Stimulated activated naive CD8-positive, alpha-beta T cell treated with anti-CD3 and anti-CD28 coated beads, Interleukin-15, Interleukin-2, amounts not matched to agents 100 U/mL and 50 U/mL, for 24 hours (primary cell): ENCODE measurements around the gene ALK.

Experiments
- ATAC-seq: fragments of 150-1000 bp; cut with Tn5 transposase; one replicate; pipeline ENCODE4 v1.10.0; 2021
- DNase-seq: peaks from one replicate; pipeline ENCODE4 v3.0.0; 2021

The ALK gene

GRCh38 chr2:29400930-29401653, 520.3 kb downstream of the ALK start:
- ATAC-seq (no peak), DNase-seq (no peak)

DNA sequence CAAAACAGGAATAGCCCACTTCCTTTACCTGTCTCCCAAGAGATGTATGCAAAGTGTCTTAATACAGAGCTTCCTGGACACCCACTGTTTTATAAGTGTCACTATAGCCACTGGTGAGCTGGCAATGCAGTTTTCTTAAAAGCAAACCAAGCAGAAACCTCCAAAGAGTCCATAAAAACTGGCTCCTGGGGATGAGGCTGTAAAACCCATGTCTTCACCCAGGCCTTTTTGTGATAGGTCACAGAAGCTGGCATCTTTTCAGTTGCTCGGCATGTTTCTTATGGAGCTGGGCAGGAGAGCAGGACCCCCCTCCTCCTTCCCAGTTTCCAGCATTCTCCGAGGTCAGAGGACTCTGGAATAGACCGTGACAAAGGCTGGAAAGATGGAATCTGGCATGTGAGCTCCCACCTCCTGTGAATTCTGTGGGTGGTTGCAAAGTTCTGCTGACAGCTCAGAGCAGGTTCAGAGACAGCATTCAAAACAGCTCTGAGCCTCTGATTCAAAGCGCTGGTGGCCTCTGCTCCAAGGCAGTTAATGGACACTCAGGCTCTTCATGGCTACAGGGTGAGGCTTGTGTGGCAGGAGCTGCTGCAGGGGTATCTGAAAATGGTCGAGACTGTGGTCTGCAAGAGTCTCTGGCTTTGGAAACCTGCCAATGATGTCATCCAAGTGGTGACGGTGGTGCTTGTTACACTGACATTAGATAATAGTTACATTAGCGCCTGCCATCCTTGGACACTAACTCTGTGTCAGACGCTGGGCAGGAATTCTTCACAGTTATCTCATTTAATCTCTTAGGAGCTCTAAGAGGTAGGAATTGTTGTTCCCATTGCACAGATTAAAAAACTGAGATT, 522.8 kb downstream of the ALK start:
- no peak for ATAC-seq
- DNase-seq: no peak

- DNase-seq: no peak
- no peak for ATAC-seq
These were observed 523.7 kb downstream of the ALK start for GRCh38 chr2:29397713-29398112.

DNA sequence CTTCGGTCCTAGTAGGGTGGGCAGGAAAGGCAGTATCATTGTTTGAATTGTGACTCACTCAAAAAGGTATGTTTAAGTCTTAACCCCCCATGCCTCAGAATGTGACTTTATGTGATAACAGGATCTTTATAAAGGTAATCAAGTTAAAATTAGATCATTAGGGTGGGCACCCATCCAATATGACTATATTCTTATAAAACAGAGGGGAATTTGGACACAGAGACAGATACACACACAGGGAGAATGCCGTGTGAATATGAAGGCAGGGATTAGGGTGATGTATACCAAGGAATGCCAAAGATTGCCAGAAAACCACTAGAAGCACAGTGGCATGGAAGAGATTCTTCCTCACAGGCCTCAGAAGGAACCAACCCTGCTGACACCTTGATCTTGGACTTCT, 524.3 kb downstream of the ALK start:
- ATAC-seq (no peak), DNase-seq (no peak)

GRCh38 chr2:29394981-29395350, 526.4 kb downstream of the ALK start:
- DNase-seq: no peak
- ATAC-seq: no peak

DNA sequence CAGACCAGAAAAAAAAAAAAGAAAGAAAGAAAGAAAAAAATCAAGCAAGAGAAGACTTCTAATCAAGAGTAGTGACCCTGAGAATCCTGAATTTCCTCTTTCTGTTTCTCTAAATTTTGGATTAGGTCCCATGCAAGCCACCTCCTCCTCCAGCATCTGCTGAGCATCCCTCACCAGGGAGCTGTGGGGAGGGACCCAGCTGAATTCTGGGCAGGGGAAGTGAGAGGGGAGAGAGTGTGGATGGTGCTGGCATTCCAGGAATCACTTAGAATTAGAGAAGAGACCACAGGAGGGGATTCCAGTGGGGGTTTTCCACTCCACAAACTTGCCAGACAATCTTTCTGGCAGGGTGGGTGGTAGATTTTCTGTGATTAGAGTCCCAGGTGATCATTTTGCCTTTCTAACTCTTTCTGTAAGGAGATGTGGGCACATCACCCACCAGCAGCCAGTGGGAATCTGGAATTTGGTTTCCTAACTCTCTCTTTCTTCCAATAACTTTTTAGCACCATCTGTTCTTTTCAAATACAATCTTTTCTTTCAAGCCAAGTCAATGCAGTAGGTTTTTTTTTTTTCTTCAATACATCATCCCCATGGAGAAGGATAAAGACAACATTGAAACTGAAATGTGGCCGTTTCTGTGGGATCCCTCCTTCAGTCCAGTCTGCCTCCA, 526.9 kb downstream of the ALK start:
- DNase-seq (no peak), ATAC-seq (no peak)

- ATAC-seq (no peak), DNase-seq (no peak)
These were observed 527.7 kb downstream of the ALK start for GRCh38 chr2:29393676-29394075.

DNA sequence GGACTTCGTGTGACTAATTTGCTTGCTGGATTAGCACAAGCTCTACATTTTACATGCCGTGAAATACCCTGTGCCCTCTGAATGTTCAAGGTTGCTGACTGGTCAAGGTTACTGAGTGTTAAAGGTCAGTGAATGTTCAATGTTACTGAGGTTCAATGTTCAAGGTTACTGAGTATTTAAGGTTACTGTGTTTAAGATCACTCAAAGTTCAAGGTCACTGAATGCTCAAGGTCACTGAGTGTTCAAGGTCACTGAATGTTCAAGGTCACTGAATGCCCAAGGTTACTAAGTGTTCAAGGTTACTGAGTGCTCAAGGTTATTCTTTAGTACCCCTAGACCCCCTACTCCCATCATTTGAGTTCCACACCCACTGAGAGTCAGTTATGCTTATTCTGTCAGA, 528.6 kb downstream of the ALK start:
- ATAC-seq (no peak), DNase-seq (no peak)

GRCh38 chr2:29390136-29390535, 531.2 kb downstream of the ALK start:
- no peak for DNase-seq
- ATAC-seq: no peak

GRCh38 chr2:29389686-29390085, 531.7 kb downstream of the ALK start:
- no peak for DNase-seq
- ATAC-seq: no peak

DNA sequence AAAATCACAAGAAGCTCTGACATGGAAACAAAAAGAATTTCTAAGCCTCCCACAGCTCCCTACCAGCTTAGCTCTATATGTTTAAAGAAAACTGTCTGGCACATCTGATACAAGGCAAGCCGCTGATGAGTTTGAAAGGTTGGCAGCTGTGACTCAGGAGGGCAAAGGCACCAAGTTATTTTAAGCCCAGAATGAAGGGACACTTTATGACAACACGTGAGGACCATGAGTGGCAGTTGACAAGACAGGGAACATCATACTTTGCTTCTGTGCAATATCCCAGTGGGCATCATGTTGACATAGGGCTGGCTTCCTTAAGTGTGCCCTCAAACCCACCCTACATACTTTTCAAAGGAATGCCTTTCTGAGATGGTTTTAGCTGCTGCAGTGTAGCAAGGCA, 533.3 kb downstream of the ALK start:
- DNase-seq (no peak), ATAC-seq (no peak)

GRCh38 chr2:29382486-29382885, 538.9 kb downstream of the ALK start:
- ATAC-seq: no peak
- DNase-seq: no peak

- DNase-seq (no peak), ATAC-seq (no peak)
These were observed 543.6 kb downstream of the ALK start for GRCh38 chr2:29377788-29378187.

DNA sequence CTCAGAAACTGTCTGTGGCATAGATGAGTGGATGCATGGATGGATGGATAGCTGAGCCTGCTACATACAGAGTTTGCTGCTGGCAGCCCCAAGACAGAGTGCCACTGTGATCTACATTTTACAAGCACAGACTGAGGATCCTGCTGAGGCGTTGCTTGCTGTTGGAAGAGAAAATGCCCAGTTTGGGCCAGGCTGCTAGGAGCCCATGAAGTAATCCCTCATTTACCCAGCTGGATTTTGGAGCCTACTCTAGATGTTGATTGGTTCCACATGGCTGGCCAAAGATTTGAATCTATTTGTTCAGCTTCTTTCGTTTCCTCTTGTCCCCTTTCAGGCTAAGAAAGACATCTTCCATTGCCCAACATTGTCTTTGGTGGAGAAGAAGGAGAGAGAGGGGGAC, 544.8 kb downstream of the ALK start:
- DNase-seq (no peak), ATAC-seq (no peak)

DNA sequence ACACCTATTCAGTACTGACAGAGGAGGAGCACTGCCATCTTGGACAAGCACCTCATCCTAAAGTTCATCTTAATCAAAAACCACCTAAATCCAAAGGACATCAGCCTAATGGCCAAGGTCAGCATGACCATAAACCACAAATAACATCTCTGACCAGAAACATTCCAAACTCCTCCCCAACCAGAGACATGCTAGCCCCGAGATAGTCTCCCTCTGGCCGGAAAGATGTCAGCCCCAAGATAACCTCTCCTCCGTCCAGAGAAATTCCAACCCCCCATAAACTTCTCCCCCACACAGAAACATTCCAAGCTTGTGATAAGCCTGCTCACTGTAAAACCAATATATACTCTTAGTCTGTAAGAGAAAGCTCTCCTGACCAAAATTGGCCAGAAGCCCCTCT, 545.5 kb downstream of the ALK start:
- DNase-seq (no peak), ATAC-seq (no peak)

- ATAC-seq: no peak
- no peak for DNase-seq
These were observed 546.6 kb downstream of the ALK start for GRCh38 chr2:29374823-29375222.

GRCh38 chr2:29373870-29374269, 547.5 kb downstream of the ALK start:
- DNase-seq: no peak
- no peak for ATAC-seq

DNA sequence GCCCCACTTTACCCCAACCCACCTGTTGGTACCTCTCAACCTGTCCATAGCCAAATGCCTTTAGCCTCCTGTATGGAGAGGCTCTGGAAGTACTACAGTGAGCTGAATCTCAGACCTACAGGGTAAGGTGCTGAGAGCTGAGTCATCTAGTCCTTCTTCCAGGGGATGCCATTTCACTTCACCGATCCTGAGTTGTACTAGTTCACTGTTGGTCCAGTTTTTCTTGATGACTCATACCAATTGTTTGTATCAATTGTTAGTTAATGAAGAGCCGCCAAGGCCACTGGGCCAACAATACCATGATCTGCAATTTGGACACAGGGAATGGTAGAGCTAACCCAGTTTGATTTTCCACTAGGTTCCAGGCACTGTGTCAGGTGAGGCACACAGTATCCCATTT, 549.2 kb downstream of the ALK start:
- ATAC-seq: no peak
- no peak for DNase-seq

DNA sequence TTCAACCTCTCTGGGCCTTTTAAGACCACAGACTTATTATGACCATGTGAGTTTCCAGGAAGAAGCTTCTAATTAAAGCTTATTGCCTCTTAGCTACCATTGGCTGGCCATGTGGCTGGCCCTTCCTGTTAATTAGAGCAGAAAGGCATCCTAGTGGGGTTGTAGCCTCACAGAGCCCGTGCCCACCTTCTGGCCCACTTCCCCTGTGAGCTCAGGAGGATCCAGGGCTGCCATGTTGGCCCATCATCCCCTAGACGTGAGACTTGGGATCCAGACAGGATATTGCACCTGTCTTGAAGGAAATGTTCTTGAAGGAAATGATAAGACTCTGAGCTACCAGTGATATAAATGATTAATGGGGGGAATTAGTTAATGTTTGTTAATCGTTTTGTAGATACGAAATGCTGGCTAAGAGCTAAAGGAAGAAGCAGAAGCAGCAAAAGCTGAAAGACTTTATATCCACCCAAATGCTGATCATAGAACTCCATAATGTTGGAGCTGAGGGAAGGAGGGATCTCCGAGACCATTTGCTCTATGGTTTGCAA, 550.7 kb downstream of the ALK start:
- DNase-seq (no peak), ATAC-seq (no peak)

- DNase-seq: no peak
- ATAC-seq: no peak
These were observed 551.2 kb downstream of the ALK start for GRCh38 chr2:29370173-29370572.

DNA sequence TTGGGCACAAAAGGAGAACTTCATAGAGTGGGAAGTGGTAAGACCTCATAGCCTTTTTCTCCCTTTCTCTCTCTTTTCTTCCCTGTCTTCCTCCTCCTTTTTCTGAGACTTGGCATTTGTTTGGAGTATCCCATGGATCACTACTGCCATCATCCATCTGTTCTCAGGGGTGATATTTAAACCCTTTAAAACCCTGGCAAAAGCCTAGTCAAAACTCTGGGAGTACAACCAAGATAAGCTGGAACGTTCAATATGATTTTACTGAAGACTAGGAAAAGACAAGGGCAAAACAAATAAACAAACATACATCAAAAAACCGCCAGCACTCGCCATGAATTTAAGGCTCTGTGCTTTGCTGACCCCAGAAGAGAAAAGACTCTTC, 552.7 kb downstream of the ALK start:
- ATAC-seq (no peak), DNase-seq (no peak)

- DNase-seq: no peak
- no peak for ATAC-seq
These were observed 553.3 kb downstream of the ALK start for GRCh38 chr2:29367986-29368658.

- ATAC-seq (no peak), DNase-seq (no peak)
These were observed 558.3 kb downstream of the ALK start for GRCh38 chr2:29363111-29363510.
